Keratinocyte (primary cell): ENCODE results near the gene DLEC1.

ENCODE experiments used
- CTCF ChIP-seq, 3 experiments: IDR thresholded peaks in 1 of 3; conservative IDR thresholded peaks in 1 of 3; optimal IDR thresholded peaks in 1 of 3; 2 replicates in 2 of 3; 3 replicates in 1 of 3; pipeline versions ENCODE3 to v1.5.1; 2011; ENCODE audit warnings: low read length in 3 of 3, mild to moderate bottlenecking in 3 of 3, moderate library complexity in 2 of 3, control low read depth in 1 of 3, inconsistent platforms in 1 of 3; ENCODE audit not compliant: insufficient read depth in 2 of 3; ENCODE audit errors: extremely low read depth in 1 of 3
- EZH2 ChIP-seq: IDR thresholded peaks from one replicate; pipeline ENCODE4 v1.6.1; 2012; ENCODE audit warnings: inconsistent platforms, mild to moderate bottlenecking, low read length, moderate library complexity

GRCh38 chr3:38151667-38152265 is 112.8 kb downstream of the DLEC1 start:
- no peak for TF ChIP-seq CTCF (optimal IDR thresholded peaks at IDR 0.05 in 1 of 3, IDR thresholded peaks at IDR 0.05 in 1 of 3, conservative IDR thresholded peaks at IDR 0.05 in 1 of 3; ENCODE audit: extremely low read depth in 1 of 3, insufficient read depth in 2 of 3, low read length in 3 of 3)
- no peak for TF ChIP-seq EZH2
